OCI-LY3 (cell line): ENCODE measurements around the gene EIF2B1.

Experiments
- CTCF ChIP-seq: fragments of 200-600, 300-600 bp; sonication (generic); IDR thresholded peaks from 2 replicates; pipeline ENCODE4 v1.5.1; 2014; ENCODE audit warnings: antibody characterized with exemption, low read length, low read depth
- EZH2phosphoT487 ChIP-seq: fragments of 200-600 bp; shearing (Covaris generic); IDR thresholded peaks from 2 replicates; pipeline ENCODE4 v1.6.1; 2018; ENCODE audit warnings: antibody characterized with exemption, mixed run types, low read depth

- TF ChIP-seq CTCF: no peak
- no peak for TF ChIP-seq EZH2phosphoT487
Measured at GRCh38 chr12:123598522-123598921, 35.0 kb downstream of the EIF2B1 start.
